ENCODE data around the gene KREMEN1. TPM values are rescaled to one million over a fixed set of nuclear protein-coding genes. Genes with fewer than 3 reads are reported as not detected.

Gene KREMEN1, protein sequence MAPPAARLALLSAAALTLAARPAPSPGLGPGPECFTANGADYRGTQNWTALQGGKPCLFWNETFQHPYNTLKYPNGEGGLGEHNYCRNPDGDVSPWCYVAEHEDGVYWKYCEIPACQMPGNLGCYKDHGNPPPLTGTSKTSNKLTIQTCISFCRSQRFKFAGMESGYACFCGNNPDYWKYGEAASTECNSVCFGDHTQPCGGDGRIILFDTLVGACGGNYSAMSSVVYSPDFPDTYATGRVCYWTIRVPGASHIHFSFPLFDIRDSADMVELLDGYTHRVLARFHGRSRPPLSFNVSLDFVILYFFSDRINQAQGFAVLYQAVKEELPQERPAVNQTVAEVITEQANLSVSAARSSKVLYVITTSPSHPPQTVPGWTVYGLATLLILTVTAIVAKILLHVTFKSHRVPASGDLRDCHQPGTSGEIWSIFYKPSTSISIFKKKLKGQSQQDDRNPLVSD
- total RNA-seq, result 0.03 TPM in 1 of 2 replicates, not detected in the other

GRCh38 chr22:29072979-29073617, at the start of gene KREMEN1:
TSS of gene KREMEN1 (plus strand) at chr22:29073035. CDS start at chr22:29073131, 96 bp downstream.
- intact Hi-C loops (cut with micrococcal nuclease), result loop anchor here (1.0 to 2.0 kb wide), 2 partner anchors 190 to 332 kb away; partner anchors contain the start of genes CHEK2 and ZNRF3
- Mint-ChIP-seq H3K4me1 (ENCODE audit: low read depth) (peaks cover 18% of the 10 kb centered on the region), H3K36me3 (ENCODE audit: low read depth) (no peaks in the 10 kb centered on the region), H3K27ac (no peak within 1 kb of the TSS), H3K27me3 (ENCODE audit: insufficient read depth) (peaks cover 71% of the 10 kb centered on the region), H3K4me3 (peak within 1 kb of the TSS; percentile 68), H3K9me3 (no peaks in the 10 kb centered on the region)
- DNase-seq (ENCODE audit: low spot score), result no peak

GRCh38 chr22:29023172-29023796, 49.6 kb upstream of the KREMEN1 start:
- H3K27me3 Mint-ChIP-seq (ENCODE audit: insufficient read depth), result peaks cover 36% of the 10 kb centered on the region
- DNase-seq (ENCODE audit: low spot score), result no peak
- H3K4me1 Mint-ChIP-seq (ENCODE audit: low read depth), result no peaks in the 10 kb centered on the region
- H3K36me3 Mint-ChIP-seq (ENCODE audit: low read depth), result peaks cover 3% of the 10 kb centered on the region
- H3K4me3 Mint-ChIP-seq, result no peak overlapping the region
- no peak overlapping the region for H3K27ac Mint-ChIP-seq
- peaks cover 4% of the 10 kb centered on the region for H3K9me3 Mint-ChIP-seq
- intact Hi-C loops (cut with micrococcal nuclease), result no loop called here

DNA sequence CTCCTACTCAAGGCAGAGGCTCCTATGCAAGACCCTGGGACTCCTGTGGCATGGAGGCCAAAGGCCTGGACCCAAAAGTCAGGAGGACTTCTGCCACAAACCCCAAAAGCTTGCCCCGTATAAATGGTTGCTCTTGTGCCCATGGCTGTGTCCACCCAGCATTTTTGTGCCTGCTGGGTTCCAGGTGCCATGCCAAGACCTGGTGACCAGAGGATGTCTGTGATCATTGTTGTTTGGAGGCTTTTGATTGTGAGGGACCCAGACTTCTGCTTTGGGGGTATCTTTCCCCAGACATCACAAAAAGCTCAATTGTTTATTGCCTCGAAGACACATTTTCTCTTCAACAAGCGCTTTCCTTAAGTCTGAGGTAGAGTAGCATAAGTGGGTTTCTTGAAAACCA, 46.3 kb upstream of the KREMEN1 start:
- DNase-seq (ENCODE audit: low spot score), result no peak
- Mint-ChIP-seq H3K9me3 (no peaks in the 10 kb centered on the region), H3K27ac (no peak overlapping the region), H3K4me1 (ENCODE audit: low read depth) (peaks cover 4% of the 10 kb centered on the region), H3K4me3 (no peak overlapping the region), H3K36me3 (ENCODE audit: low read depth) (no peaks in the 10 kb centered on the region), H3K27me3 (ENCODE audit: insufficient read depth) (peaks cover 59% of the 10 kb centered on the region)
- intact Hi-C loops (cut with micrococcal nuclease), result no loop called here

- no peak overlapping the region for H3K27ac Mint-ChIP-seq
- no peak for DNase-seq (ENCODE audit: low spot score)
- H3K27me3 Mint-ChIP-seq (ENCODE audit: insufficient read depth), result peaks cover 58% of the 10 kb centered on the region
- no peaks in the 10 kb centered on the region for H3K36me3 Mint-ChIP-seq (ENCODE audit: low read depth)
- intact Hi-C loops (cut with micrococcal nuclease), result no loop called here
- H3K4me1 Mint-ChIP-seq (ENCODE audit: low read depth), result peaks cover 4% of the 10 kb centered on the region
- no peak overlapping the region for H3K4me3 Mint-ChIP-seq
- no peaks in the 10 kb centered on the region for H3K9me3 Mint-ChIP-seq
Observed at GRCh38 chr22:29028468-29028867, 44.4 kb upstream of the KREMEN1 start.

GRCh38 chr22:29029202-29030000, 43.4 kb upstream of the KREMEN1 start:
- Mint-ChIP-seq H3K27ac (no peak overlapping the region), H3K4me3 (no peak overlapping the region), H3K36me3 (ENCODE audit: low read depth) (no peaks in the 10 kb centered on the region), H3K27me3 (ENCODE audit: insufficient read depth) (peaks cover 51% of the 10 kb centered on the region), H3K9me3 (no peaks in the 10 kb centered on the region), H3K4me1 (ENCODE audit: low read depth) (peaks cover 4% of the 10 kb centered on the region)
- intact Hi-C loops (cut with micrococcal nuclease), result no loop called here
- no peak for DNase-seq (ENCODE audit: low spot score)

DNA sequence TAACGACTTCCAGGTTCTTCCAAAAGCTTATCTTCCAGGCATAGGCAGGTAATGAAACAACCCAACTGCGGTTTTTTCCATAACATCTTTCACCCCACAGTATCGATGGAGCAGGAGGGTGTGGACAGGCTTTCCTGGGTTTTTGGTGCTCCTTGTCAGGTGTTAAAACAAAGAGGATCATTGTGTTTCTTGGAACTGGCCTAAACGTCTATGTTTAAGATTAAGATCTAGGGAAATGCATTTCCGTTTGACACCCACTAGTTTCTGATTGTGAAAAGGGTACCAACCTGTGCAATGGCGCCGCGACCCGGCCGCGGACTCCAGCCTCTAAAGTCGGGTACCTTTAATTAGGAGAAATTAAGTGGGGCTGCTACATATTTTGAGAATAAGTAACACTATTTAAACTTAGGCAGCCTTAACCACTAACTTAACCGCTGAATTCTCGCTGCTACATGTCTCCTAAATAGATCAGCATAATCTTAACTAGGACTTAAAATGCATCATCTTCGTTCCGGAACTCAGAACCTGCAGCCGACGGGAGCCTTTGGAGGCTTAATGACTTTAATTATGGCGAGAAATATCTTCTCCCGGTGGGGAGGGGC, 42.7 kb upstream of the KREMEN1 start:
- no peak overlapping the region for H3K4me3 Mint-ChIP-seq
- no peak overlapping the region for H3K27ac Mint-ChIP-seq
- H3K9me3 Mint-ChIP-seq, result no peaks in the 10 kb centered on the region
- intact Hi-C loops (cut with micrococcal nuclease), result no loop called here
- DNase-seq (ENCODE audit: low spot score), result no peak
- H3K36me3 Mint-ChIP-seq (ENCODE audit: low read depth), result no peaks in the 10 kb centered on the region
- peaks cover 52% of the 10 kb centered on the region for H3K27me3 Mint-ChIP-seq (ENCODE audit: insufficient read depth)
- peaks cover 4% of the 10 kb centered on the region for H3K4me1 Mint-ChIP-seq (ENCODE audit: low read depth)

DNA sequence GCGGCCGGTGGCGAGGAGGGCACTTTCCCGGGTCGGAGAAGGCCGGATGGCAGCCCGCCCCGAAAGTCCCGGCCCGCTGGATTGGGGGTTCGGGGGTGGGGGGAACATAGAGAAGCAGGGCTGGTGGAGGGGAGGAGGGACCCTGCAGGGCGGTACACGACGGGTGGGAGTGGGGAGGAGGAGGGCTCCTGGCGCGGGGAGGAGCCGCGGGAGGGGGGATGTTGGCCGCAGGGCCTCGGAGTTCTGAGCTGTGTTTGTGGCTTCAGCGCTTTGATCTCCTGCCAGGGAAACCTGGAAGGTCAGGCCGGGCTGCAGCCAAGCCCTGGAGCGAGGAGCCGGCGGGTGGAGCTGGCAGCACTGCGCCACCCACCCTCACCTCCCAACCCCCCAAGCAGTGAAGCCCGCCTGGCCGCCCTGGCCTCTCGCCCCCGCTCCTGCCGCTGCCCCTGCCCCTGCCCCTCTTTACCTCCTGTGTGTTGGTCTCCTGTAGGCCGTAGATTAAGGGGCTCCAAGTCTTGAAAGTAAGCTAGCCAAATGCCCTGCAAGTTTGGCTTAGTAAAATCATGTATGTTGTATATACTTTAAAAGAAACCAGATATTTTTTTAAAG, 42.1 kb upstream of the KREMEN1 start:
- DNase-seq (ENCODE audit: low spot score), result no peak
- Mint-ChIP-seq H3K27ac (no peak overlapping the region), H3K27me3 (ENCODE audit: insufficient read depth) (peaks cover 47% of the 10 kb centered on the region), H3K36me3 (ENCODE audit: low read depth) (no peaks in the 10 kb centered on the region), H3K4me3 (no peak overlapping the region), H3K4me1 (ENCODE audit: low read depth) (peaks cover 4% of the 10 kb centered on the region), H3K9me3 (no peaks in the 10 kb centered on the region)
- intact Hi-C loops (cut with micrococcal nuclease), result no loop called here

DNA sequence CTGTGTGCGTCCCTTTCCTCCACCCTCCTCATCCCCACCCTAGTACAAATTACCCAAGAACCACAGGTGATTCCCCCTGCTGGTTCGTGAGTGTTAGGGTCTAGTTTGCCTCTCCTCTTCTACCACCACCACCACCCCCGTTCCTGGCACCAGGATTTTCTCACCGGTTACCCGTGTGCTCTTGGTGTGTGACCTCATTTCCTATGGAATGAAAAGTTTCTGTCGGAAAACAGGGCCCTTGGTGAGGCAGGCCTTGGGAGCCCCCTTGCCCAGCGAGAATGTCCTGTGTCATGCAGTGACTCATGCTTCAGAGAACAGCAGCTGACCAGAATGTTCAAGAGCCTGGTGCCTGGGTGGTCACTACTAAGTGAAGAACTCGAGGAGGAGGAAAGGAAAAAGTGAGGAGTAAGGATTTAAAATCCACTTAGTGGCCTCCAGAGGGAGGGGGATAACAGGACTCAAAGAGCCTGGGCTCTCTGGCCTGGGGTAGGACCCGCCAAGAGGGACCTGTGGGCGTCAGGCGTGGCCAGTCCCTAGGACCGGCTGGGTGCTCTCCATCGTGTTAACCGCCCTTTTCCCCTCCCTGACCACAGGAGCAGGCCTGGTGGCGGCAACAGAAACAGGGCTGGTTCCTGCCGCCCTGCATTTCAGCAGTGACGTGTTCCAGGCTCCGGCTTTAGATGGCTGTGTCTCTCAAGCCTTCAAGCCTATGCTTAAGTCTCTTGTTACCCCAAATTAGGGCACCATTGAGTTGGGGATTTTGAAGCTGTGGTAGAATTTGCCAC, 41.4 kb upstream of the KREMEN1 start:
- no peak overlapping the region for H3K4me3 Mint-ChIP-seq
- intact Hi-C loops (cut with micrococcal nuclease), result no loop called here
- H3K36me3 Mint-ChIP-seq (ENCODE audit: low read depth), result no peaks in the 10 kb centered on the region
- H3K9me3 Mint-ChIP-seq, result no peaks in the 10 kb centered on the region
- DNase-seq (ENCODE audit: low spot score), result no peak
- H3K27me3 Mint-ChIP-seq (ENCODE audit: insufficient read depth), result peaks cover 47% of the 10 kb centered on the region
- no peak overlapping the region for H3K27ac Mint-ChIP-seq
- peaks cover 4% of the 10 kb centered on the region for H3K4me1 Mint-ChIP-seq (ENCODE audit: low read depth)

DNA sequence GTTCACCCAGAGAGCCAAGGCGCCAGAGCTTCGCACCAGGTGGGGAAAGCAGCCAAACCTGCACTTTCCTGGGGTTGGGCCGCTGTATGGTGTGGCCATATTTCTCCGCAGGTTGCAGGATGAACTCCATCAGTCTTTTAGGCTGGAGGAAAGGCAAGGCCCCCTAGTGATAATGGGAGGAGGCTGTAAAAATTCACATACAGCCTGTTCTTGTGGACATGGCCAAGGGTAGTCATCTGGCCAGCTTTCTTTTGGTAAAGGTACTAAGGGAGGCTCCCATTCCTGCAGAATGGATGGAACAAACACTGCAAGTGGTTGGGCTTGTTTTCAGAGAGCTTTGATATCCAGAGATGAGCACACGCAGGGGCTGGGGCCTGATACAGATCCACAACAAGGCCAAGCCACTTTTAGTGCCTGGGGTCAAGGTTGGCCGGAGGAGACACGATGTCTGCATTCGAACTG, 40.8 kb upstream of the KREMEN1 start:
- intact Hi-C loops (cut with micrococcal nuclease), result no loop called here
- Mint-ChIP-seq H3K27ac (no peak overlapping the region), H3K4me3 (no peak overlapping the region), H3K36me3 (ENCODE audit: low read depth) (no peaks in the 10 kb centered on the region), H3K9me3 (no peaks in the 10 kb centered on the region), H3K27me3 (ENCODE audit: insufficient read depth) (peaks cover 47% of the 10 kb centered on the region), H3K4me1 (ENCODE audit: low read depth) (peaks cover 4% of the 10 kb centered on the region)
- no peak for DNase-seq (ENCODE audit: low spot score)

- intact Hi-C loops (cut with micrococcal nuclease), result no loop called here
- H3K4me3 Mint-ChIP-seq, result no peak overlapping the region
Observed at GRCh38 chr22:29032584-29032983, 40.3 kb upstream of the KREMEN1 start.

GRCh38 chr22:29037340-29037932, 35.4 kb upstream of the KREMEN1 start:
- intact Hi-C loops (cut with micrococcal nuclease), result no loop called here
- Mint-ChIP-seq H3K27me3 (ENCODE audit: insufficient read depth) (peaks cover 21% of the 10 kb centered on the region), H3K36me3 (ENCODE audit: low read depth) (no peaks in the 10 kb centered on the region), H3K9me3 (no peaks in the 10 kb centered on the region), H3K4me3 (no peak overlapping the region), H3K27ac (no peak overlapping the region), H3K4me1 (ENCODE audit: low read depth) (no peaks in the 10 kb centered on the region)
- DNase-seq (ENCODE audit: low spot score), result no peak

More at GRCh38 chr22:29032584-29032983, 40.3 kb upstream of the KREMEN1 start:
- no peak overlapping the region for H3K27ac Mint-ChIP-seq
- no peak for DNase-seq (ENCODE audit: low spot score)
- peaks cover 4% of the 10 kb centered on the region for H3K4me1 Mint-ChIP-seq (ENCODE audit: low read depth)
- no peaks in the 10 kb centered on the region for H3K36me3 Mint-ChIP-seq (ENCODE audit: low read depth)
- peaks cover 45% of the 10 kb centered on the region for H3K27me3 Mint-ChIP-seq (ENCODE audit: insufficient read depth)
- H3K9me3 Mint-ChIP-seq, result no peaks in the 10 kb centered on the region
